HG03521 (cell line): Measurements from ENCODE around the gene PCSK5.

Experiments
- ATAC-seq: cut with Tn5 transposase; IDR thresholded peaks from one replicate; pipeline ENCODE4 v1.9.1; 2021; ENCODE audit warnings: mild to moderate bottlenecking, moderate library complexity; ENCODE audit not compliant: unreplicated experiment

The PCSK5 gene

GRCh38 chr9:75998096-75998780 is 107.8 kb downstream of the PCSK5 start:
- no peak for ATAC-seq

- no peak for ATAC-seq
These were observed 111.0 kb downstream of the PCSK5 start for GRCh38 chr9:76001459-76001858.

GRCh38 chr9:76003041-76003440 is 112.6 kb downstream of the PCSK5 start:
- ATAC-seq: no peak

GRCh38 chr9:76004526-76004925 is 114.1 kb downstream of the PCSK5 start:
- peak; percentile 48 for ATAC-seq

- no peak for ATAC-seq
These were observed 117.5 kb downstream of the PCSK5 start for GRCh38 chr9:76007935-76008334.

- no peak for ATAC-seq
These were observed 123.3 kb downstream of the PCSK5 start for GRCh38 chr9:76013809-76014208.

GRCh38 chr9:76018235-76018634 is 127.8 kb downstream of the PCSK5 start:
- no peak for ATAC-seq

GRCh38 chr9:76018761-76019160 is 128.3 kb downstream of the PCSK5 start:
- no peak for ATAC-seq

GRCh38 chr9:76020652-76021051 is 130.2 kb downstream of the PCSK5 start:
- no peak for ATAC-seq

- ATAC-seq: no peak
These were observed 131.8 kb downstream of the PCSK5 start for GRCh38 chr9:76022317-76022716.

- ATAC-seq: no peak
These were observed 133.3 kb downstream of the PCSK5 start for GRCh38 chr9:76023715-76024195.

GRCh38 chr9:76025286-76025685 is 134.8 kb downstream of the PCSK5 start:
- no peak for ATAC-seq

- no peak for ATAC-seq
These were observed 136.3 kb downstream of the PCSK5 start for GRCh38 chr9:76026796-76027195.

- ATAC-seq: no peak
These were observed 136.9 kb downstream of the PCSK5 start for GRCh38 chr9:76027416-76027815.

GRCh38 chr9:76027861-76028260 is 137.4 kb downstream of the PCSK5 start:
- ATAC-seq: no peak

- ATAC-seq: no peak
These were observed 141.7 kb downstream of the PCSK5 start for GRCh38 chr9:76032038-76032796.

GRCh38 chr9:76032797-76033373 is 142.4 kb downstream of the PCSK5 start:
- no peak for ATAC-seq

- ATAC-seq: no peak
These were observed 143.6 kb downstream of the PCSK5 start for GRCh38 chr9:76034049-76034448.

GRCh38 chr9:76036762-76037161 is 146.3 kb downstream of the PCSK5 start:
- ATAC-seq: no peak

GRCh38 chr9:76037587-76038225 is 147.2 kb downstream of the PCSK5 start:
- ATAC-seq: no peak

GRCh38 chr9:76038431-76038830 is 148.0 kb downstream of the PCSK5 start:
- no peak for ATAC-seq
